B cell (primary cell): ENCODE measurements around the gene FTO. TPM values are rescaled to one million over a fixed set of nuclear protein-coding genes. Genes with fewer than 3 reads are reported as not detected.

Experiments used
- ATAC-seq: fragments of 200-7000 bp; cut with Tn5 transposase; one replicate; pipeline ENCODE4 v1.10.0; 2021; ENCODE audit warnings: low read depth, mild to moderate bottlenecking, moderate number of reproducible peaks, moderate library complexity
- CTCF ChIA-PET: fragments of 350-600 bp; sonication (Branson Sonifier 250); formaldehyde crosslinking; loops from one replicate; lab custom pipeline; 2021; ENCODE audit warnings: antibody characterized with exemption, inconsistent platforms; lab: Charles Lee
- POLR2A ChIA-PET: fragments of 350-600 bp; sonication (Branson Sonifier 250); formaldehyde crosslinking; loops from one replicate; lab custom pipeline; 2021; ENCODE audit warnings: antibody characterized with exemption; lab: Charles Lee
- DNase-seq: peaks from one replicate; pipeline ENCODE4 v3.0.0; 2013
- H2AFZ ChIP-seq: 2 replicates; pipeline ENCODE4 v1.6.1; 2012; ENCODE audit warnings: mild to moderate bottlenecking, low read depth, low read length; ENCODE audit not compliant: insufficient read depth, poor library complexity, severe bottlenecking
- H3K27ac ChIP-seq, 2 donors: 1 replicate in 1 of 2; 2 replicates in 1 of 2; pipeline ENCODE4 v1.5.1; 2012 to 2013; ENCODE audit warnings: low read length in 2 of 2, mild to moderate bottlenecking in 2 of 2, moderate library complexity in 1 of 2
- H3K27me3 ChIP-seq, 4 experiments: fragments of 200-600 bp in 1 of 4; sonication (generic) in 1 of 4; replicated peaks in 1 of 4; 1 replicate in 2 of 4; 2 replicates in 2 of 4; pipeline versions ENCODE4 v1.6.1 to v1.7.0; 2013 to 2016; ENCODE audit warnings: low read length in 3 of 4, mild to moderate bottlenecking in 2 of 4, mixed read lengths in 1 of 4, moderate library complexity in 1 of 4; ENCODE audit not compliant: insufficient read depth in 4 of 4, control insufficient read depth in 3 of 4; ENCODE audit errors: control extremely low read depth in 1 of 4
- H3K36me3 ChIP-seq, 2 experiments: replicated peaks in 1 of 2; 1 replicate in 1 of 2; 2 replicates in 1 of 2; pipeline versions ENCODE4 v1.6.1 to v1.7.1; 2013; ENCODE audit warnings: low read length in 1 of 2; ENCODE audit not compliant: insufficient read depth in 2 of 2, control insufficient read depth in 1 of 2; ENCODE audit errors: control extremely low read depth in 1 of 2, extremely low read depth in 1 of 2
- H3K4me1 ChIP-seq, 2 donors: fragments of 200-600 bp in 1 of 2; sonication (generic) in 1 of 2; 1 replicate in 1 of 2; 2 replicates in 1 of 2; pipeline versions ENCODE4 v1.5.1 to v1.6.1; 2013 to 2017; ENCODE audit warnings: low read length in 2 of 2; ENCODE audit not compliant: control insufficient read depth in 2 of 2, insufficient read depth in 2 of 2
- H3K4me2 ChIP-seq: replicated peaks from 2 replicates; pipeline ENCODE3; 2012; ENCODE audit warnings: mild to moderate bottlenecking, low read depth, low read length; ENCODE audit not compliant: poor library complexity, severe bottlenecking
- H3K4me3 ChIP-seq, 5 experiments: fragments of 200-600 bp in 1 of 5; sonication (generic) in 1 of 5; 1 replicate in 3 of 5; 2 replicates in 2 of 5; pipeline versions ENCODE4 v1.5.1 to v1.7.0; 2011 to 2016; ENCODE audit warnings: low read length in 4 of 5, mild to moderate bottlenecking in 4 of 5, low read depth in 2 of 5, control low read depth in 1 of 5, moderate library complexity in 1 of 5; ENCODE audit not compliant: insufficient read depth in 1 of 5; ENCODE audit errors: control extremely low read depth in 1 of 5, extremely low read depth in 1 of 5
- H3K79me2 ChIP-seq: fragments of 200-600 bp; sonication (generic); one replicate; pipeline ENCODE4 v1.6.0; 2016; ENCODE audit warnings: low read length; ENCODE audit not compliant: control insufficient read depth, insufficient read depth
- H3K9ac ChIP-seq: fragments of 200-600 bp; sonication (generic); 2 replicates; pipeline ENCODE4 v1.6.1; 2017; ENCODE audit warnings: mild to moderate bottlenecking, low read length, moderate library complexity
- H3K9me3 ChIP-seq, 3 donors: one replicate each; pipeline versions ENCODE4 v1.6.1 to v1.7.1; 2013; ENCODE audit warnings: low read length in 2 of 3; ENCODE audit not compliant: control insufficient read depth in 2 of 3, insufficient read depth in 1 of 3; ENCODE audit errors: control extremely low read depth in 1 of 3
- H4K20me1 ChIP-seq: 2 replicates; pipeline ENCODE4 v1.6.0; 2012; ENCODE audit warnings: mild to moderate bottlenecking, low read length; ENCODE audit not compliant: insufficient read depth, control insufficient read depth, poor library complexity, severe bottlenecking
- H3K27ac Mint-ChIP-seq: one replicate; pipeline ENCODE4 v1.8.0; 2021; ENCODE audit warnings: mixed read lengths
- H3K27me3 Mint-ChIP-seq: one replicate; pipeline ENCODE4 v1.8.0; 2021; ENCODE audit warnings: mixed read lengths
- H3K4me1 Mint-ChIP-seq: one replicate; pipeline ENCODE4 v1.8.0; 2021; ENCODE audit warnings: mixed read lengths
- H3K4me3 Mint-ChIP-seq: one replicate; pipeline ENCODE4 v1.8.0; 2021; ENCODE audit warnings: mixed read lengths
- H3K9me3 Mint-ChIP-seq: one replicate; pipeline ENCODE4 v1.8.0; 2022; ENCODE audit warnings: mixed read lengths; ENCODE audit not compliant: insufficient read depth
- CTCF ChIP-seq: fragments of 200-600 bp; IDR thresholded peaks from one replicate; pipeline ENCODE4 v1.8.0; 2022; ENCODE audit warnings: antibody characterized with exemption, mild to moderate bottlenecking
- EZH2 ChIP-seq: IDR thresholded peaks from 2 replicates; pipeline ENCODE4 v1.6.1; 2012; ENCODE audit warnings: borderline replicate concordance, low read depth, mild to moderate bottlenecking, moderate library complexity, low read length; ENCODE audit not compliant: insufficient read depth, poor library complexity, severe bottlenecking
- WGBS: methylation state at CpG from one replicate; pipeline ENCODE4 v1.1.5; 2013; ENCODE audit warnings: missing lambda C conversion rate; ENCODE audit not compliant: insufficient coverage; 5-methylcytosine and 5-hydroxymethylcytosine counted together
- intact Hi-C: fragments of 100-400 bp; cut with micrococcal nuclease; formaldehyde crosslinking; loops from one replicate; pipeline ENCODE4 v1.10.0; 2022
- polyA plus RNA-seq: library from polyadenylated mRNA; depleted of rRNA; stranded (reverse); fragments of >200 nt; gene quantifications from 2 replicates; pipeline ENCODE4 v1.2.3, GENCODE V29; 2012
- total RNA-seq, 2 donors: library from RNA; stranded (reverse); fragments of 120-200 nt in 1 of 2; gene quantifications; 1 replicate in 1 of 2; 2 replicates in 1 of 2; pipeline versions ENCODE4 v1.2.3 to v1.2.4, GENCODE V29; 2013 to 2022

FTO gene
- total and polyA plus RNA-seq, 2 donors (not counting 1 experiment from before 2014, with no cell fraction given) = 26.5 to 68.5 TPM

- Histone ChIP-seq H3K27me3 (no peaks in the 10 kb centered on the region), H2AFZ (no peak overlapping the region), H3K79me2 (no peaks in the 10 kb centered on the region), H3K4me2 (no peak overlapping the region), H3K4me3 (no peak overlapping the region), H3K27ac (no peak overlapping the region), H4K20me1 (no peaks in the 10 kb centered on the region), H3K9ac (no peak overlapping the region), H3K36me3 (no peaks in the 10 kb centered on the region), H3K9me3 (peaks cover 0 to 1% (median 0%) of the 10 kb centered on the region in 3 donors), H3K4me1 (no peaks in the 10 kb centered on the region)
- ChIA-PET POLR2A (no interaction called here), CTCF (no interaction called here)
- WGBS = no CpG with 5 or more reads among the region's 2 CpGs
- ATAC-seq (no peak), DNase-seq (no peak)
- intact Hi-C loops = no loop called here
- no peak for TF ChIP-seq CTCF
- TF ChIP-seq EZH2 = no peak
- no peaks in the 10 kb centered on the region for H3K27me3 Mint-ChIP-seq
- H3K4me1 Mint-ChIP-seq = no peaks in the 10 kb centered on the region
- H3K27ac Mint-ChIP-seq = no peak overlapping the region
- no peak overlapping the region for H3K4me3 Mint-ChIP-seq
- H3K9me3 Mint-ChIP-seq = peaks cover 10% of the 10 kb centered on the region
These were observed 311.2 kb downstream of the FTO start for GRCh38 chr16:54015147-54015546.

GRCh38 chr16:54022362-54022761 lies 318.4 kb downstream of the FTO start:
- no peak overlapping the region for H3K27ac ChIP-seq
- no peak overlapping the region for H3K27ac Mint-ChIP-seq
- no peaks in the 10 kb centered on the region for H3K36me3 ChIP-seq
- ATAC-seq (no peak), DNase-seq (no peak)
- H3K9me3 Mint-ChIP-seq = peaks cover 6% of the 10 kb centered on the region
- H3K4me1 Mint-ChIP-seq = no peaks in the 10 kb centered on the region
- POLR2A ChIA-PET = no interaction called here
- intact Hi-C loops = no loop called here
- H3K4me2 ChIP-seq = no peak overlapping the region
- no peaks in the 10 kb centered on the region for H4K20me1 ChIP-seq
- no peak overlapping the region for H3K9ac ChIP-seq
- no peaks in the 10 kb centered on the region for H3K4me1 ChIP-seq
- H3K9me3 ChIP-seq = no peaks in the 10 kb centered on the region
- WGBS = no CpG with 5 or more reads among the region's 1 CpG
- TF ChIP-seq EZH2 (no peak), CTCF (no peak)
- no peak overlapping the region for H3K4me3 ChIP-seq
- CTCF ChIA-PET = no interaction called here
- no peak overlapping the region for H3K4me3 Mint-ChIP-seq
- no peak overlapping the region for H2AFZ ChIP-seq
- H3K27me3 ChIP-seq = no peaks in the 10 kb centered on the region
- no peaks in the 10 kb centered on the region for H3K79me2 ChIP-seq
- H3K27me3 Mint-ChIP-seq = no peaks in the 10 kb centered on the region
